GM21529 (cell line): ENCODE results near the gene TTC23L.

Experiments used
- ATAC-seq: cut with Tn5 transposase; IDR thresholded peaks from one replicate; pipeline ENCODE4 v1.9.1; 2021; ENCODE audit not compliant: unreplicated experiment

TTC23L gene

DNA sequence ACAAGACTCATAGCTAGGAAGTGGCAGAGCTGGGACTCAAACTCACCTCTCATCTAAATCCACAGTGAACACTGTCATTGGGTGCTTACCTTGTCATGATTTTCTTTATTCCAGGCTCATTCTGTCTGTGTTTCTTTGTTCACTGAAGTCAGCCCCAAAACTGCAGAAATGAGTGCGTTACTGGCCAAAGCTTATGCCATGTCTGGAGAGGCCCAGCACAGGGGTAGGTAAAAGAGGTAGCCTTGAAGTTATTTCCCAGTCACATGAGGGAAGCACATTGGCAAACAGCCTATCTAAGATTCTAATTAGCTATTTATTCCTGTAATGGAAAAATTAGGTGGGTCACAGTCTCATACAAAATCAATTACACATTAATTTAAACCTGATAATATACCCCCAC is 29.8 kb downstream of the TTC23L start:
- no peak for ATAC-seq

DNA sequence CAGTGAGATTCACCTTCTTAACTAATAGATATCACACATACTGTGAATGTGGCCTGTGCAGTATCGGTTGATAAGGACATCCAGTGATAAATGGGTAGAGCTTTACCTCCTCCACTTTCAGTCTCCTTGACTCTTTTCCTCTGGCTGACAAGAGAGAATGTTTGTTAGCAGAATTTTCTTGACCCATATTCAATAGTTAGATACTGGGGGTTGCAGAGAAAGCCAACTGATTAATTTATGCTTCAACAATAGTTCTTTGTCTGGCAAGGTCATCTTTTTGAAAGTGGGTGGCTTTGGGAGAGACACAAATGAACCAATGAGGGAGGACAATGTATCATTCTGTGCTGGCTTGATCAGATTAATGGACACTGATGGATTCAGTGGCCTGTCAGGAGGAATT is 30.3 kb downstream of the TTC23L start:
- ATAC-seq: no peak

DNA sequence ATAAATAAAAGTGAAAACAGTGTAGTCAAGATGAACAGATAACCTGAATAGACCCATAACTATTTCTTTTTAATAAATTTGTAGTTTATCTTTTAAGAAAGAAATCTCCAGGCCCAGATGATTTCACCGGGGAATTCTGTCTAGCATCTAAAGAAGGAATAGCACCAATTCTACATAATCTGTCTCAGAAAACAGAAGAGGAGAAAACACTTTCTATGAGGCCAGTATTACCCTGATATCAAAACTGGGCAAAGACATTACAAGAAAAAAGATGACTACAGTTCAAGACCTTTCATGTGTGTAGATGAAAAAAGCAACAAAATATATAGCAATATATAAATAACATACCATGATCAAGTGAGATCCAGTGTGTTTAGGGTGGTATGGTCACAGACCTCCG is 31.4 kb downstream of the TTC23L start:
- no peak for ATAC-seq

DNA sequence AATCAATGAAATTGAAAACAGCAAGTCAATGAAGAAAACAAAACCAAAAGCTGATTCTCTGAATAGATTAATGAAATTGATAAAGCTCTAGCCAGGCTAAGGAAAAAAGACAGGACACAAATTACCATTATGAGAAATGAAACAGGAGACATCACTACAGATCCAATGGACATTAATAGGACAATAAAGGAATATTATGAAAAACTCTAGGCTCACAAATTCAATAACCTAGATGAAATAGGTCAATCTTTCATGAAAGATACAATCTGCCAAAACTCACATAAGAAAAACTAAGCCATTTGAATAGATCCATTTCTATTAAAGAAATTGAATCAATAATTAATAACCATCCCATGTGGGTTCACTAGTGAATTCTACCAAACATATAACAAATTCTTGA is 37.3 kb downstream of the TTC23L start:
- ATAC-seq: no peak

DNA sequence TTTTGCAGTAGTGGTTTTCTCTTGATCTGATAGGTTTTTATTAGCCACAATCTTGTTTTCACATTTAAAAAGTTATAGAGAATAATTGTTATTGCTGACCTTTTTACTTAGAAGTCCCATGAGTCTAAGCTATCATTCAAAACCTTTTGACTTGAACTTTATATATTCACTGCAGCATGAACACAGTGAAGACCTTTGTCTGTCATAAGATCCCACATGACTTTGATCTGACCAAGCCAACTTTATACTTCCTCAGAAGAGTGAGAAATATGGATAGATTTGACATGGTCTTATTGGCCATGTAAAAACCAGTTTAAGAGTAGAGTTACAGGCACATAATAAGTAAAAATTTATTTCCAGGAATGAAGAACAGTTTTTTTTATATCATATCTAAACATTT is 42.3 kb downstream of the TTC23L start:
- no peak for ATAC-seq

DNA sequence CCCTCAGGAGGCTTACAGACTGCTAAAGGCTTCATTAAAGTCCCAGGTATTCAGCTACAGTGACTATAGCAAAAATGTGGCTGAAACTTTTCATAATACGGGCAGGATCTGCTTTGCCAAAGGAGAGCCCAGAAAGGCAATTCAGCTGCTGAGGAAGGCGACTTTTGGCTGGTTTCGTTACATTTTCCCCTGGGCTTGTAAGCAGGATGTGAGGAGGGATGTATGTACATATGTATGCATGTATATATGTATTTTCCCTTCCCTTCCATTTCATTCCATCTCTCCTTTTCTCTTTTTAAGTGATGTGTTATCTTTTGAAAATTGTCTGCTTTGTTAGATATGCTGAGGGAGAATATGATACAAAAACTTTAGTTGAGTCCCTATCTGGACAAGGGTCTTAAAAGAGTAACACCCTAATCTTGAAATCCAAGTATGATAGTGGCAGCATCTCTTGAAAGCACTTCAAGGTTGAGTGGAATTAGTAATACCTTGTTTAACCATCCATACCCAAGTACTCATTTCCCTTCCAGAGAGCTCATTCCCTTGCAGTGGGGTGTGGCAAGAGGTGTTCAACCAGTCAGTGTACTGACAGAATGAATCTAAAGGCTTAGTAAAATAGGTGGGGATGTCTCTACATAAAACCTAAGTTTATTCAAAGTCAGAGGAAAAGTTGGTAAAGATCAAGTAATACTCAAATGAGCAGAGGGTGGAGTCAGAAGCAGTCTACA is 47.6 kb downstream of the TTC23L start:
- ATAC-seq: no peak

DNA sequence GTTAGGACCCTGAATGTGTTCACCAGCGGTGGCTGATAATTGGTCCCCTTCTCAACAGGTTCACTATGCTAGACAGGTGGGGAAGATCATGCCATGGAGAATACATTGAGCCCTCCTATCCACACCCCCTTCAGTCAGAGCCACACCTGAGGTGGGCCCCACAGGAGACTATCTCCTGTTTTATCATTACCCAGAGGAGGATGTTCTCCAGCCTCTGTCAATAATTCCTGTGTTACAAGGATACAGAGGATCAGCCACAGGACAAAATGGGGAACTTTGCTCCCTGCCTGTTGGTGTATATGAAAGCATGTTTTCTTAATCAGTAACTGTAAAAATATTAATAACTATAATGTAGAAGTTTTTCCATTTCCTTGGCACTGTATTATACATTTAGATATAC is 50.4 kb downstream of the TTC23L start:
- ATAC-seq: no peak

DNA sequence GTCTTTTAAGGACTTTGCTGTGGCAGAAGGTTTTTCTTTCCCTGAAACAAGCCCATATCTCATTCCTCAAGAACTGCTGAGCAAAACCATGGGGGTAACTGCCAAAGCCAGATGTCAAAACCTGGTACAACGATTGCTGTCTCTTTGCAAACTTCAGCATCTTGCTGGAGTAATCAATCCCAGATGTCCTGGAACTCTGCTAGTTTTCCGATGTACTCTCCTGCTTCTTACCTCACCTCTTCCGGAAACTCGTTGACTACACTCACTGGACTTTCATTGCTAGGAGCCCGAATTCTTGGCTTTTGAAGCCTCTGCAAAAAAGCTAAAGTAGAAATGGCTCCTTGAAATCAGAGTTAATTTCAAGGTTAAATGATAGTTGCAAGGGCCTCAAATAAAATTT is 53.0 kb downstream of the TTC23L start:
- ATAC-seq: no peak

DNA sequence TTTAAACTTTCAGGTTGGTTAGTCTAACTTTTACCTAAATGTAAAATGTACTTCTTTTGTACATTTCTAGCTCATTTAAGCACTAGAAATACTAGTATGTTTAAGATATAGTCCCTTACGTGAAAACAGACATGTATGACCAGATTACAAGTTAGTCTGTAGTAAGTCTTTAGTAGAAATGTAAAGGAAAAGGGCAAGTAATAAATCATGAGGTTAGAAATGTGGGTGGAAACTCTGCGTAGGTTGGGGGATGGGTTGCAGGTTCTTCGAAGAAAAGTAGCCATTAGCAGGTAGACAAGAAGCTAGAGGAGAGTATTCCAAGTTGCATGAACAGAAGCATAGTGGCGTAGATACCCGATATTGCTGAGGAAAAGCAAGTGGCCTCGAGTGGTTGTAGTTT is 53.5 kb downstream of the TTC23L start:
- no peak for ATAC-seq

DNA sequence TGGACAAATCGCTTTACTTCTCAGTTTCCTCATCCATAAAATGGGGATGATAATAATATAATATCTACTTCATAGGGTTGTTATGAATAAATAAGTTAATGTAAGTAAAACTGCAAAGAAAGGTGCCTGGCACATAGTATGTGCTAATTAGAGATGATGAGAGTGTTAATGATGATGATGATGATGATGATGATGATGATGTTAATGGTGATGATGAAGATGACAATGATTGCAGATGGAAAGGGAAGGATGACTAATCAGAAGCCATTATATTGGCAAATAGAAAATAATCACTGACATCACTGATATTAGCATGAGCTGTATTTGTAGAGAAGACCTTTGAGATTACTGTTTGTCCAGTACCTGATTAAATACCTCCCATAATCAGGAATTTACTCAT is 55.8 kb downstream of the TTC23L start:
- no peak for ATAC-seq

DNA sequence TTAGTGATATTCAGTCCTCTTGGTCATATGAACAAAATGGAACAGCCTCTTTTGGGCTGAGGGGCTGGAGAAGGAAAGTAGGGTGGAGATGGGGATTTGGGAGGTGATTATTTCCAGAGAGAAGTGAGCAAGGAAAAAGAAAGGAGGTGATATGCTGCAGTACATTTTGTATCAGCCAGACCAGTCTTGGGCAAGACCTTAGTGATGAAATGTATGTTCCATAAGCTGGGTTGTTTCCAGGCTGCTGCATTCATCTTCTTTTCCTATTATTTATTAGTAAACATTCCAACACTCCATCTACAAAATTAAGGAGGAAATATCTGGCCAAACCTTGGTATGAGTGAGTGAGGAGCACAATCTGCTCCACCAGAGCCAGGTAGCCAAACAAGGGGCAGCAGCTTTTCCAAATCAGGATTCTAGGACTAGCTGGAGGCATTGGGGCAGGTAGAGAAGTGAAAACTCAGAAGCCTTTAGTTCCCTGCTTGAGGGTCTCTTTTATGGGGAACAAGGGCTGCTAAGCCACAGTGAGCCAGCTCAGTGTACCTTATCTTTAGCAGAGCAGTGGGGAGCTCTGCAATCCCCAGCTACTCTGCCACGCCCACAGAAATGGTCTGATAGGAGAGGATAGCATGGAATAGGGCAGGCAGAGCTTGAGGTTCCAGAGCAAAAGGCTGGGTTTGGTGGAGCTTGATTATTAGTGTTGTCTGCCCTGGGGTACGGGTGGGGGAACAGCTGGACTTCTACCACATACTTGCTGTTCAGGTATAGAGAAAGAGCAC is 56.9 kb downstream of the TTC23L start:
- ATAC-seq: no peak

DNA sequence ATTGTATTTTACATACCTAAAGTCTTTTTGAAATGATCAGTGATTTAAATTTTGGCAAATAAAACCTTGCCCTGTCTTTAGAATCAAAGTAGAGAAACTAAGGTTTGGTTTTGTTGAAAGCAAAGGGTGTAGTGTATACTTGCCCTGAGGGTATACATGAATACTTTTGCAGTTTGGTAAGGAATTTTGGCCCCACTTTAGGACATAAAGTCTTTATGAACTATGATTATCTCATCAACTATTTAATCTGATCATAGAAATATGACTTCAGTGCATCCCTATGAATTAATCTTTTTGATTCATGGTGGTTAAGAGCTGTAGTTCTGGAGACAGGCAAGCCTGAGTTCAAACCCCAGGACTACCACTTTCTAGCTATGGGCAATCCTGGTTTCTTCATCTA is 58.7 kb downstream of the TTC23L start:
- no peak for ATAC-seq

DNA sequence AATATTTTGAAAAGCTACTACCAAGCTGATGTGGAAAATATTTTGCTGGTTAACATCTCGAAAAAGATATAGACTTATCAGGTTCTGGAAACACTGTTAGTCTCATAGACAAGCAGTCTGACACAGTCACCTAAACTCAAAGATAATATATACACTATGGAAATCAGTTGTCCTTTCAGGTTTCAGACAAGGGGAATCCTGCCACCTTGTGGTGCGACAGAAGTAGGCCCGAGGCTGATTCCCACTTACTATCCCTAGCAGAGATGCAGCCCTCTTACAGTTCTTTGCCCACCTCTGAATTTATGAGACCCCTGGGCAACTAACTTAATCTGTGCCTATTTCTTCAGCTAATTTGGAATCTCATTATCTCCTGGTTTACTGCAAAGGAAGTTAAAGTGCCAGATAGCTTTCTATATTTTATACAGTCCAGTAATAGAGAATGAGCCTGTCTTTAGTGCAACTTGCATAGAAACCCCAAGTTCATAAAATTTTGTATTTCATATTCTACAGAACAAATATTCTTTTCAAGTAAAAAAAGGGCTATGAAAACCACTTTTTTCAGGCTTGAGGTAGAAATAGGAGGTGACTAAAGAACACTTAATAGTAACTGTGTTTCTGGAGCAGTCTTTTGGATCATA is 59.4 kb downstream of the TTC23L start:
- no peak for ATAC-seq

DNA sequence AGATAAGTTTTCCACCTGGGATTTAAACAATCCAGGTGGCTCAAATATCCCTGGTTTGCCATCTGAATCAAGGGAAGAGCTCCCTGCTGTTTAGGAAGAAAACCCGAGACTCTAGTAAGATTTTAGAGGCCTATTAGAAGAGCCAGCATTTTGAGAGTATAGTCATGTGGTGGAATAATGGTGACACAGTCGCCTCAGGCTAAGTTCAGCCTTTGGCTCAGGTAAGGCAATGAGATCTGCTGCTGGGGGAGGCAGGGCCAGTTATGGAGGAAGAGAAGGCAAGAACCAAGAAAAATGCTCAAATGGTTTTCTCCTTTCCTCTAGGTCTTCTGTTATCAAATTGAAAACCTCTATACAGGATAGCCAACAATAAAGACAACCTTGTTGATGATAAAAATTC is 60.1 kb downstream of the TTC23L start:
- ATAC-seq: no peak

DNA sequence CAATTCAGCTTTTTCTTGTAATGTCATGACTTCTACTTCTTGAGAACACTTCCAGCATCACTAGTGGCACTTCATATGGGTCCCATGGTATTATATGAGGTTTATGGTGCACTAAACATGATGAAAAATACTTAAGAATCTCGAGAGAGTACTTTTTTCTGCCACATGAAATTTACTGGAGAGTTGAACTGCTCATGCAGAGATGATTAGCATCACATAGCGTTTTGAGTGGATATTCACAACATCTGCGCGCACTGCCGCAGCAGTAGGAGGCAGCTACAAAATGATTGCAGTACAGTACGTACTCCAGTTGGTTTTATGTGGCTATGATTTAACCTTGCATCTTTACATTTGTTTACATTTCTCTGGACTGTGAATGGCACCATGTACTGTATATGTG is 61.7 kb downstream of the TTC23L start:
- ATAC-seq: no peak

DNA sequence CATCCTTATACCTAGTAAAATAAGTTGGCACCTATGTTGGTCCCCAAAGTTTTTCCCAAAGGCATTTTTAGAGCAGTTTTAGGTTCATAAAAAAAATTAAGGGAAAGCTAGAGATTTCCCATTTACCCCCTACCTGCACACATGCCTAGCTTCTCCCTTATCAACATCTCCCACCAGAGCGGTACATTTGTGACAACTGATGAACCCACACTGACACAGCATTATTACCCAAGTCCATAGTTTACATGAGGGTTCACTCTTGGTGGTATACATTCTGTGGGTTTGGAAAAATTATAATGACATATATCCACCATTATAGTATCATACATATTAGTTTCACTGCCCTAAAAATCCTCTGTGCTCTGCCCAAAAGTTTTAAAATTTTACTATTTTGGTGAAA is 64.3 kb downstream of the TTC23L start:
- no peak for ATAC-seq

DNA sequence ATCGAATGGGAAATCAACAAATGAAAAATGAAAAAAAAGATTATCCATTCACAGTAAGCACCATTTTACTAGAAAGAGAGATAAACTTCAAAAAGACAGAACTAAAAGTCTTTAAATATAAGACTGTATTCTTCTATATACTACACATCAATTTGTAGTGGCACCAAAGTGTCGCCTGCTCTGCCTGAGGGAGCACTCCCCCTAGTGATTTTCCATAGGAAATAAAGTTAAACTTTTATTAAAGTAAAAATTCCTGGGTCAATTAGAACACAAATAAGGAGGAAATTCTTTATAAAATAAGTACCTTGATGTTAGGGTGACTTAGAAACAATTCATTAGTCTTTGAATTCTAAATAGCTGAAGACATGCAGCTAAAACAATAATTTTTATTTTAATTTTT is 66.6 kb downstream of the TTC23L start:
- no peak for ATAC-seq

DNA sequence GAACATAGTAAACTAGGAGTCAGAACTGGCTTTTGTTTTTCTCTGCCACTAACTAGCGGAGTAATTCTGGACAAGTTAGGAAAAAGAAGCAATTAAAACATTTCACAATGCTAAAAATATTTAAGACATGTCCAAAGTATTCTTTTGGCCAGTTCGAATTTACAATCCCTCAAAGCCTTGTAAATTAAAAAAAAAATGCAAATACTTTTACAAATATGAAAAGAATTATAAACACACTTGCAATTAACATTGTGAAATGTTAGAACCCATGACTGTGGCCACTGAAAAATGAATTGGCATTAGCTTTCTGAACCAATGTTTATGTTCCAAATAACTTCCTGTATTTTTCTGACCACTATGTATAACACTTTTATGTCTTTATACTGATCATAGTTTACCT is 74.1 kb downstream of the TTC23L start:
- no peak for ATAC-seq

DNA sequence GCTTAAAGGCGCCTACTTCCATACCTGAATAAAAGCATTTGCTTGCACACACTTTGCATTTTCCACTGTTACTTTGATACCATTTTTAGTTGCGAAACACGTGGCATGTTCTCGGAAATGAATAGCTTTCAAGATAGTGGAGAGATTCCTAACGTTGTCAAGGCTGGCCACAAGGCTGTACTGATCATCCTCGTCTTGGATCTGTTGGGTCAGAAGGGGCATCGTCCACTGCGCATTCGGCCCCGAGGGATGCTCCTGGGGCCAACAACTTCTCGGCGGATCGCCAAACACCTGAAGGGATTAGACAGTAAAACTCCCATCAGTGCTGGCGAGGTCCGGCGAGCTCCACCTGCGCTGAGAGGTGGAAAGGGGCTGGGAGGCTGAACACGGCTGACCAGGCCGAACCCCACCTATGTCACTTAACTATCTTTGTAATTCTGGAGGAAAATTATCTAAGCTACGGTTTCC is 75.7 kb downstream of the TTC23L start:
- ATAC-seq: peak; percentile 17

DNA sequence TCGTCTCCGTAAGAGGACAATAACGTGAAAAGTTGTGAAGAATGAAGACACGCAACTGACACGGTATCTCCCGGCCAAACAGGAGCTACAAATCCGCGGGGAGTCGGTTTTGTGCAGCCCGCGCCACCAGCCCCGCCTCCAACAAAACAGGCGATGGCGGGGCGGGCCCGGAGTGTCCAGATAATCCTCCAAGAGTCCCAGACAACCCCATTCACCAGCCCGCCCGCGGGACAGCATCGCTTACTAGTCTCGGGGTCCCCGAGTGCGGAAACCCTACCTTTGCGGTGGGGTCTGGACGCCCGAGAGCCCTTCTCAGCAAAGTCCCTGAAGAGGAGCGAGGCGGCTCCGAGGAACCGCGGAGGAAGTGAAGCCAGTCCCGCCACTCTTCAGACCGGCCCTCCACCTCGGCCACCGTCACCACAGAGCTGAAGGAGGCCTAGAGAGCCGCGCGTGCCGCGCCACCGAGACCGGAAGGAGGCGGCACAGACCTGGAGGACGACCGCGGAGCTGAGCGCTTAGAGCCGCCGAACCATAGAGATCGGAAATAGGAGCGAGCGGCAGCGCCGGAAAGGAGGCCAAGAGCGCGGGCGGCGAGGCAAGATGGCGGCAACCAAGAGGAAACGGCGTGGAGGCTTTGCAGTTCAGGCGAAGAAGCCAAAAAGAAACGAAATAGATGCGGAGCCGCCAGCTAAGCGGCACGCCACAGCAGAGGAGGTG is 76.3 kb downstream of the TTC23L start, which contains the start of the genes BRIX1 and RAD1:
TSS of gene BRIX1 (plus strand) at position 573 of the 717 bp plus-strand sequence. CDS start at position 601, 28 bp downstream.
TSS of gene RAD1 (minus strand) at position 366 of the 717 bp plus-strand sequence. CDS start 612 bp downstream, outside the sequence.
- ATAC-seq: peak; percentile 97

DNA sequence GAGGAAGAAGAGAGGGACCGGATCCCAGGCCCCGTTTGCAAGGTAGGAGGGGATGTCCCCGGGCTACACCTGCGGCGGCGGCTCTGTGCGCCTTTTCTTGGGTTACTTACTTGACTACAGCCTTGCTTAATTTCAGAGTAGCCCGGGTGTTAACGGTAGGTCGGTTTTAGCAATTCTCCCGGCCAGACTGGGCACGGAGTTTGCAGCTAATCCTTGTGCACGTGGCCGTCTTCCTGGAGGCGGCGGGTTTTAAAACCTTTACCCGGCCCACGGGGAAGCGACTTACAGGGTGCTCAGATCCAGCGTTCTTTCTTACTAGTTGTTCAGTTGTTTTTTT is 76.9 kb downstream of the TTC23L start:
- peak; percentile 10 for ATAC-seq
